WTC11 (cell line): Measurements from ENCODE around the gene ADGRL3.

Source experiments
- GABPB1 ChIP-seq: sonication (generic); formaldehyde crosslinking; IDR thresholded peaks from 2 replicates; pipeline ENCODE4 v1.8.1; 2023; ENCODE audit warnings: mild to moderate bottlenecking, missing genetic modification reagents
- NFE2L1 ChIP-seq: sonication (generic); formaldehyde crosslinking; IDR thresholded peaks from 2 replicates; pipeline ENCODE4 v1.8.1; 2023; ENCODE audit warnings: missing genetic modification reagents
- NR1H2 ChIP-seq: sonication (generic); formaldehyde crosslinking; IDR thresholded peaks from 2 replicates; pipeline ENCODE4 v1.9.0; 2021; ENCODE audit warnings: mild to moderate bottlenecking, moderate library complexity, missing genetic modification reagents
- NR3C1 ChIP-seq: sonication (generic); formaldehyde crosslinking; conservative IDR thresholded peaks from 2 replicates; pipeline ENCODE4 v1.8.1; 2023; ENCODE audit warnings: low read depth, mild to moderate bottlenecking, missing genetic modification reagents
- TCF7 ChIP-seq: sonication (generic); formaldehyde crosslinking; IDR thresholded peaks from 2 replicates; pipeline ENCODE4 v1.8.0; 2022; ENCODE audit warnings: mild to moderate bottlenecking, low read depth, missing genetic modification reagents, moderate library complexity
- TF ChIP-seq, protein P1 (sequence below): fragments of 200-600 bp; IDR thresholded peaks from 2 replicates; pipeline ENCODE4 v1.8.0; 2022; ENCODE audit warnings: antibody characterized with exemption
- TF ChIP-seq, protein P2 (sequence below): sonication (generic); formaldehyde crosslinking; IDR thresholded peaks from 2 replicates; pipeline ENCODE4 v1.8.1; 2022; ENCODE audit warnings: mild to moderate bottlenecking, moderate library complexity, missing genetic modification reagents
- TF ChIP-seq, protein P3 (sequence below): fragments of 250-450 bp; sonication (Bioruptor Pico); IDR thresholded peaks from 2 replicates; pipeline ENCODE4 v1.9.0; 2021; ENCODE audit warnings: moderate library complexity, mild to moderate bottlenecking, inconsistent platforms, borderline replicate concordance
- TF ChIP-seq, protein P4 (sequence below): sonication (generic); formaldehyde crosslinking; IDR thresholded peaks from 2 replicates; pipeline ENCODE4 v1.8.0; 2022; ENCODE audit warnings: mild to moderate bottlenecking, missing genetic modification reagents

DNA sequence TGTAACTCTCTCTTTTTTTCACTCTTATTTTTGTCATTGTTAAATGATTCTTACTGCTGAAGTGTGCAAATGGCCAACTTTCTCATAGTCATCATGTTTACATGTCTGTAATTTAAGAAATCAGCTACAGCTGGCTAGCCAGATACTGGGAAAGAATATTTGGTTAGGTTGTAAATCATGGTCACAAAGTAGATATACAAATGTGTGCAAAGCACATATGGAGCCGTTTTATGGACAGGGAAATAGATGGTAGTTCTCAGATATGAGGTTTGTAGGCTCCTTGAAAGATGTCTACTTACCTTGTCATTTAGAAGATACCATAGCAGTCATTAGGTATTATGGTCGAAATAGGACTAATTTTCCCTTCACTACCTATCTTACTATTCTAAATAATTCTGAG, 430.4 kb downstream of the ADGRL3 start:
- TF ChIP-seq, protein P1, sequence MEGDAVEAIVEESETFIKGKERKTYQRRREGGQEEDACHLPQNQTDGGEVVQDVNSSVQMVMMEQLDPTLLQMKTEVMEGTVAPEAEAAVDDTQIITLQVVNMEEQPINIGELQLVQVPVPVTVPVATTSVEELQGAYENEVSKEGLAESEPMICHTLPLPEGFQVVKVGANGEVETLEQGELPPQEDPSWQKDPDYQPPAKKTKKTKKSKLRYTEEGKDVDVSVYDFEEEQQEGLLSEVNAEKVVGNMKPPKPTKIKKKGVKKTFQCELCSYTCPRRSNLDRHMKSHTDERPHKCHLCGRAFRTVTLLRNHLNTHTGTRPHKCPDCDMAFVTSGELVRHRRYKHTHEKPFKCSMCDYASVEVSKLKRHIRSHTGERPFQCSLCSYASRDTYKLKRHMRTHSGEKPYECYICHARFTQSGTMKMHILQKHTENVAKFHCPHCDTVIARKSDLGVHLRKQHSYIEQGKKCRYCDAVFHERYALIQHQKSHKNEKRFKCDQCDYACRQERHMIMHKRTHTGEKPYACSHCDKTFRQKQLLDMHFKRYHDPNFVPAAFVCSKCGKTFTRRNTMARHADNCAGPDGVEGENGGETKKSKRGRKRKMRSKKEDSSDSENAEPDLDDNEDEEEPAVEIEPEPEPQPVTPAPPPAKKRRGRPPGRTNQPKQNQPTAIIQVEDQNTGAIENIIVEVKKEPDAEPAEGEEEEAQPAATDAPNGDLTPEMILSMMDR: no peak
- TF ChIP-seq, protein P2, sequence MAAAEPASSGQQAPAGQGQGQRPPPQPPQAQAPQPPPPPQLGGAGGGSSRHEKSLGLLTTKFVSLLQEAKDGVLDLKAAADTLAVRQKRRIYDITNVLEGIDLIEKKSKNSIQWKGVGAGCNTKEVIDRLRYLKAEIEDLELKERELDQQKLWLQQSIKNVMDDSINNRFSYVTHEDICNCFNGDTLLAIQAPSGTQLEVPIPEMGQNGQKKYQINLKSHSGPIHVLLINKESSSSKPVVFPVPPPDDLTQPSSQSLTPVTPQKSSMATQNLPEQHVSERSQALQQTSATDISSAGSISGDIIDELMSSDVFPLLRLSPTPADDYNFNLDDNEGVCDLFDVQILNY (CRISPR knock-in tag): no peak
- TF ChIP-seq NFE2L1 (no peak), NR3C1 (CRISPR knock-in tag) (no peak), GABPB1 (CRISPR knock-in tag) (no peak), NR1H2 (no peak), TCF7 (CRISPR knock-in tag) (no peak)
- TF ChIP-seq, protein P3, sequence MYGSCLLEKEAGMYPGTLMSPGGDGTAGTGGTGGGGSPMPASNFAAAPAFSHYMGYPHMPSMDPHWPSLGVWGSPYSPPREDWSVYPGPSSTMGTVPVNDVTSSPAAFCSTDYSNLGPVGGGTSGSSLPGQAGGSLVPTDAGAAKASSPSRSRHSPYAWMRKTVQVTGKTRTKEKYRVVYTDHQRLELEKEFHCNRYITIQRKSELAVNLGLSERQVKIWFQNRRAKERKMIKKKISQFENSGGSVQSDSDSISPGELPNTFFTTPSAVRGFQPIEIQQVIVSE: no peak
- TF ChIP-seq, protein P4, sequence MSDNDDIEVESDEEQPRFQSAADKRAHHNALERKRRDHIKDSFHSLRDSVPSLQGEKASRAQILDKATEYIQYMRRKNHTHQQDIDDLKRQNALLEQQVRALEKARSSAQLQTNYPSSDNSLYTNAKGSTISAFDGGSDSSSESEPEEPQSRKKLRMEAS (CRISPR knock-in tag): no peak
